Naive B cell (primary cell): ENCODE measurements around the gene KIF1A. TPM values are rescaled to one million over a fixed set of nuclear protein-coding genes. Genes with fewer than 3 reads are reported as not detected.
A peak's percentile ranks its signal among the peaks of the same experiment; 100 is the strongest.
"Not testable (repeated sequence)": the region's sequence is repeated elsewhere in the genome, so short reads cannot be mapped to it uniquely, and the experiment has no call there.

ENCODE experiments used
- ATAC-seq, 2 donors: fragments of 150-1000 bp; cut with Tn5 transposase; 2 replicates each; pipeline ENCODE4 v1.10.0; 2021; ENCODE audit warnings: low read depth in 2 of 2, mild to moderate bottlenecking in 2 of 2, moderate library complexity in 2 of 2
- DNase-seq: peaks from one replicate; pipeline ENCODE4 v3.0.0; 2022
- H3K27ac Mint-ChIP-seq, 6 donors: one replicate each; pipeline ENCODE4 v1.8.0; 2020 to 2022; ENCODE audit warnings: mild to moderate bottlenecking in 6 of 6, mixed read lengths in 6 of 6, moderate library complexity in 5 of 6, inconsistent platforms in 2 of 6
- H3K27me3 Mint-ChIP-seq, 3 donors: one replicate each; pipeline ENCODE4 v1.8.0; 2021 to 2022; ENCODE audit warnings: mixed read lengths in 3 of 3, mild to moderate bottlenecking in 1 of 3
- H3K36me3 Mint-ChIP-seq, 2 donors: one replicate each; pipeline ENCODE4 v1.8.0; 2020 to 2022; ENCODE audit warnings: mixed read lengths in 2 of 2, inconsistent platforms in 1 of 2, mild to moderate bottlenecking in 1 of 2
- H3K4me1 Mint-ChIP-seq, 3 donors: one replicate each; pipeline ENCODE4 v1.8.0; 2020 to 2022; ENCODE audit warnings: mixed read lengths in 3 of 3, inconsistent platforms in 1 of 3, mild to moderate bottlenecking in 1 of 3, moderate library complexity in 1 of 3
- H3K4me3 Mint-ChIP-seq, 8 donors: one replicate each; pipeline ENCODE4 v1.8.0; 2020 to 2022; ENCODE audit warnings: mild to moderate bottlenecking in 8 of 8, mixed read lengths in 8 of 8, moderate library complexity in 8 of 8, inconsistent platforms in 2 of 8
- H3K9me3 Mint-ChIP-seq, 7 donors: one replicate each; pipeline ENCODE4 v1.8.0; 2020 to 2022; ENCODE audit warnings: mixed read lengths in 7 of 7, mild to moderate bottlenecking in 5 of 7, inconsistent platforms in 2 of 7, moderate library complexity in 1 of 7
- polyA plus RNA-seq, 6 donors: library from polyadenylated mRNA; unstranded; fragments of 300-500 nt; fragmentation: Illumina TruSeq; gene quantifications; one replicate each; pipeline ENCODE4 v1.2.3, GENCODE V29; 2021; ENCODE audit warnings: low read depth in 6 of 6

KIF1A gene
- polyA plus RNA-seq, 6 donors from 2014 or later, result not detected

DNA sequence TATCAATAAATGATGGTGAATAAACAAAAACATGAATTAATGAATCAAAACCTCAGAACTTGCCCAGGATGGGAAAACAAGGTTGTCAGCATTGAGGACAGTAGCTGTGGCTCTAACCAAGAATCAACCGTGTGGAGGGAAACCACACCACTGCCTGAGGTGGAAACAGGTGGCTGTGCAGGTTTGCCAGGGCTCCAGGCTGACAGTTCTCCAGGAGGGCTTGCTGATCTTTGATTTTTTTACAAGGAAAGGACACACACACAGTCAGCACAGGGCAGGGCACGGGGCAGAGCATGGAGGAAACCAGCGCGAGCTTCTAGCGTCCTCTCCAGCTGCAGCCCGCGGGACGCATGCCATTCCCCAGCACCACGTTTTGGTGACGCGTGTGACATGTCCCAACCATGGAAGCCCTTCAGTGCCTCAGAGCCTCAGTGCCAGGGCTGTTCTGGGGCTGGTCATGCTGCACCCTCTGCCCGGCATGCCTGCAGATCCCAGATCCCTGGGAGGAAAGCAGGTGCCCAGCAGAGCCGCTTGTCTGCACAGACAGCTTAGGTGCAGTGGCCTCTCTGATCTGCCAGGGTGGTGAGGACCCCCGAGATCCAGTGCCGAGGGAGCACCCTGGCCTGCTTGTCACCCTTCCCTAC is 32.8 kb upstream of the KIF1A start:
- Mint-ChIP-seq H3K4me1 (peaks cover 0 to 1% (median 0%) of the 10 kb centered on the region in 3 donors), H3K36me3 (peaks cover 0 to 8% of the 10 kb centered on the region in 2 donors), H3K4me3 (no peak overlapping the region), H3K27ac (no peak overlapping the region), H3K9me3 (peaks cover 2 to 18% (median 11%) of the 10 kb centered on the region in 7 donors), H3K27me3 (peaks cover 2 to 25% (median 21%) of the 10 kb centered on the region in 3 donors)
- DNase-seq (no peak), ATAC-seq (no peak)

DNA sequence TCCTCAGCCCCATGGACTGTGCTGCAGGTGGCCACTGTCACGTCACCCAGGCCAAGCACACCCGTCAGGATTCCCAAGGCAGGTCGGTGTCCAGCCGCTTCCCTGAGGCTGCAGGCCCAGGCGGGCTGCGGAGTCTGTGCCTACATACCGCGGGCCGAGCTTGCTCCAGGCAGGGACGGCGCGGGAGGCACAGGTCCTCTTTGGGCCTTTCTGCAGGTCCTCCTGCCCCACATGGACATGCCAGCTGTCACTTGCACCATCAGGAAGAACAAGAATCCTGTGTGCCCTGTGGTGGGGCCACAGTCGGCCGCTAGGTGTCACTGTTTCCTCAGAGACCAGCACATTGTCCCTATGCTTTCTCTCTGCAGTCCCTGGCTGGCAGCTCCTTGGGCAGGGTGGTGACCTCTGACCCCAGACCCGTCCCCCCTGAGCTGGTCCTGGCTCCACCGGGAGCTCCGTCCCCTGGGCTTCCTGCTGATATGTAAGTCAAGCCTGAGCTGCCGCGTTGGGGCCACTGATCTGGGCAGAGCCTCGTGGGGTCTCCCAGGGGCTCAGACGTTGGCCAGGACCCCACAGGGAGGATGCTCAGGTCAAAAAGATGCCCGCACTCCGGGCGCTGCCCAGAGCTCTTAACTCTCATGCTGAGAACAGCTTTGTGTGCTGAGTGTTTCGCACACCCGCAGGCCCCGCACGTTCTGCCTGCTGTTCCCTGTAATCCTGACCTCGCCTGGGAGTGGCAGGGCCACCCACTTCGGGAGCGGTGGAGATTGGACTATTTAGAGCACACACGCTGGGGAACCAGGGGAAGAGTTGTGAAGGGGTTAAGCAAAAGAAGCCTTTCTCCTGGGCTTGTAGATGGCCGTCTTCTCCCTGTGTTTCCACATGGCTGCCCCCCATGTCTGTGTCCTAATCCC is 31.3 kb upstream of the KIF1A start:
- no peak overlapping the region for H3K4me3 Mint-ChIP-seq
- ATAC-seq (peak; percentile 89 to 90), DNase-seq (peak; percentile 62)
- H3K27me3 Mint-ChIP-seq, result peaks cover 4 to 25% (median 21%) of the 10 kb centered on the region in 3 donors
- H3K4me1 Mint-ChIP-seq, result peaks cover 0 to 3% (median 0%) of the 10 kb centered on the region in 3 donors
- H3K27ac Mint-ChIP-seq, result no peak overlapping the region
- peaks cover 0 to 8% of the 10 kb centered on the region in 2 donors for H3K36me3 Mint-ChIP-seq
- H3K9me3 Mint-ChIP-seq, result peaks cover 4 to 19% (median 11%) of the 10 kb centered on the region in 7 donors

DNA sequence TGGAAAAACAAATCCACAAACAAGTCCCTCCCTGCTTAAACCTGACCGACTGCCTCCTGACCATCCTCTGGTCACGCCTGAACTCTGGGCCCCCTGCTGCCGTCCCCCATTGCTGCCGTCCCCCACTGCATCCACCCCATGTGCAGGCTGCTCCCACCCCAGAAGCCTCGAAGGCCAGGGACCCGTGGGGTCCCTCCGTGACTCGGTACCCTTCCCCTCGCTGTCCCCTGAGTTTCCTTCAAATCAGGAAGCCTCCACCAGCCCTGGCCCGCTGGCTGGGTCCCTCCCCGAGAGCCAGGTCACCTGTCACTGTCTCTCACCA is 30.7 kb upstream of the KIF1A start:
- Mint-ChIP-seq H3K9me3 (peaks cover 4 to 19% (median 11%) of the 10 kb centered on the region in 7 donors), H3K4me3 (no peak overlapping the region), H3K27me3 (peaks cover 4 to 25% (median 23%) of the 10 kb centered on the region in 3 donors), H3K36me3 (peaks cover 0 to 8% of the 10 kb centered on the region in 2 donors), H3K27ac (no peak overlapping the region), H3K4me1 (peaks cover 0 to 3% (median 0%) of the 10 kb centered on the region in 3 donors)
- ATAC-seq (no peak), DNase-seq (no peak)

DNA sequence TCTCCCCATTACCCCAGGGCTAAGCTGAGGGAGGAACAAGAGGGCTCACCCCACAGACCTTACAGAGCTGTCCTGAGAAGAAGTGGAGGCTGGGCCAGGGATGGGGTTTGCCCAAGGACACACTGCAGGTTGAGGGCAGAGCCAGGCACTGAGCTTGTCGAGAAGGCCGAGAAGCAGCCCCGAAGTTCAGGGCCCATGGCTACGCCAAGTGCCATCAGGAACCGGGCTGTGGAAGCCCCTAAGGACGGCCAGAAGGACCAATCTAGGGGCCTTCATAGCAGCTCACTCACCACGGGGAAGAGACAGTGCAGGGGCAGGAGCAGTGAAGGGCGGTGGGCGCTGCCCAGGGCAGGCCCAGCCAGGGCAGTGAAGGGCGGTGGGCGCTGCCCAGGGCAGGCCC is 30.0 kb upstream of the KIF1A start:
- Mint-ChIP-seq H3K27me3 (peaks cover 4 to 30% (median 26%) of the 10 kb centered on the region in 3 donors), H3K9me3 (peaks cover 4 to 20% (median 11%) of the 10 kb centered on the region in 7 donors), H3K36me3 (peaks cover 0 to 8% of the 10 kb centered on the region in 2 donors), H3K27ac (no peak overlapping the region), H3K4me3 (no peak overlapping the region), H3K4me1 (peaks cover 0 to 3% (median 0%) of the 10 kb centered on the region in 3 donors)
- no peak for DNase-seq
- ATAC-seq, result no peak

DNA sequence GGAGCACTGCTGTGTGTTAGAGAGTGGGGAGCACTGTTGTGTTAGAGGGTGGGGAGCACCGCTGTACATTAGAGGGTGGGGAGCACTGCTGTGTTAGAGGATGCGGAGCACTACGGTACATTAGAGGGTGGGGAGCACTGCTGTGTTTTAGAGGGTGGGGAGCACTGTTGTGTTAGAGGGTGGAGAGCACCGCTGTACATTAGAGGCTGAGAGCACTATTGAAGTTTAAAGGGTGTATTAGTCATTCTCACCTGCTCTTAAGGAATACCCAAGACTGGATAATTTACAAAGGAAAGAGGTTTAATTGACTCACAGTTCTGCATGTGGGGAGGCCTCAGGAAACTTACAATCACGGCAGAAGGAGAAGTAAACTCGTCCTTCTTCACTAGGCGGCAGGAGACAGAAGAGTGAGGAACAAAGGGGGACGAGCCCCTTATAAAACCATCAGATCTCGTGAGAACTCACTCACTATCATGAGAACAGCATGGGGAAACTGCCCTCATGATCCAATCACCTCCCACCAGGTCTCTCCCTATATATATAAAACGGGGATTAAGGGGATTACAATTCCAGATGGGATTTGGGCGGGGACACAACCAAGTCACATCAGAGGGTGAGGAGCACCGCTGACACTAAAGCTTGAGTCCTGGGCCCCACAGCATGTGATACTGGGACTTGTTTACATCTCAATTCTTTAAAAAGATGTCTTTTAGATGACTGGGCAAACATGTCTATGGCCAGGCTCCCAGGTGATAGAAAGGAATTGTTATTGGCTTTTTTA is 29.1 kb upstream of the KIF1A start:
- ATAC-seq (no peak), DNase-seq (no peak)
- peaks cover 0 to 3% of the 10 kb centered on the region in 2 donors for H3K36me3 Mint-ChIP-seq
- H3K27me3 Mint-ChIP-seq, result peaks cover 7 to 39% (median 28%) of the 10 kb centered on the region in 3 donors
- H3K4me1 Mint-ChIP-seq, result peaks cover 0 to 3% (median 0%) of the 10 kb centered on the region in 3 donors
- peaks cover 1 to 17% (median 7%) of the 10 kb centered on the region in 7 donors for H3K9me3 Mint-ChIP-seq
- peak overlapping the region in 2 of 6 donors; percentile 9 to 61 for H3K27ac Mint-ChIP-seq
- H3K4me3 Mint-ChIP-seq, result no peak overlapping the region

DNA sequence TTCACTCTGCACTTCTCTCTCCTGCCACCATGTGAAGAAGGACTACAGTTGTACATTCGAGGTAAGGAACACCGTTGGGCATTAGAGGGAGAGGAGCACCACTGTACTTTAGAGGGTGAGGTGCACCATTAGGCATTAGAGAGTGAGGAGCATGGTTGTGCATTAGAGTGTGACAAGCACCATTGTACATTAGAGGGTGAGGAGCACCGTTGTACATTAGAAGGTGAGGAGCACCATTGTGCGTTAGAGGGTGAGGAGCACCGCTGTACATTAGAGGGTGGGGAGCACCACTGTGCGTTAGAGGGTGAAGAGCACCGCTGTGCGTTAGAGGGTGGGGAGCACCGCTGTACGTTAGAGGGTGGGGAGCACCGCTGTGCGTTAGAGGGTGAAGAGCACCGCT is 27.8 kb upstream of the KIF1A start:
- no peaks in the 10 kb centered on the region for H3K36me3 Mint-ChIP-seq
- H3K4me1 Mint-ChIP-seq, result peaks cover 0 to 3% (median 0%) of the 10 kb centered on the region in 3 donors
- peak overlapping the region in 1 of 8 donors; percentile 49 for H3K4me3 Mint-ChIP-seq
- DNase-seq, result no peak
- peak overlapping the region in 1 of 6 donors; percentile 16 for H3K27ac Mint-ChIP-seq
- no peak for ATAC-seq
- peaks cover 0 to 10% (median 4%) of the 10 kb centered on the region in 7 donors for H3K9me3 Mint-ChIP-seq
- H3K27me3 Mint-ChIP-seq, result peaks cover 8 to 47% (median 35%) of the 10 kb centered on the region in 3 donors

DNA sequence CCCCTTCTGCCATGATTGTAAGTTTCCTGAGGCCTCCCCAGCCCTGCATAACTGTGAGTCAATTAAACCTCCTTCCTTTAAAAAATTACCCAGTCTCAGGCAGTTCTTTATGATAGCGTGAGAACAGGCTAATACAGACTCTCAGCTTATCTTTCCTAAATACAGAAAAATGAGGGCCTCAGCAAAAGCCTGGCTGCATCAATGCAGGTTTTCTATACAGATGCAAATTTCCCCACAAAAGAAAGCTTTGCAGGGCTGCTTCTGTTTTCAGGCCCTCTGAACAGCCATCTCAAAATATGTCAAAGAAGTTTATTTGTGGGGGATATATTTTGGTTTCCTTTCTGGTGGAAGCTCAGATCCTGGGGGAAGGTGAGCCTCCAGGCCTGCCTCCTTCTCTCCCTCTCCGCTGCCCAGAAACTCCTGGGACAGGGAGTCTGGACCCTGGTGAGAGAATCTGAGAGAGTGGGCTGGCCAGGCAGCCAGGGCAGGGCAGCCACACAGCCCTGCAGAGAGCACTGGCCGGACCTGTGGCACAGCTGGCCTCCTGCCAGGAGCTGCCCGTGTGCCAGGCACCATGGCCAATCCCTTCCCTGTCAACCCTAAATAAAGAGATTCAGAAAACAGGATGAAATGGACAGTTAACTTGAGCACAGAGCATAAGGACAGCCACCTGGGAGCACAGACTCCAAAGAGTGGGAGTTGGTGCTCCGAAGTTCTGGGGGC is 27.0 kb upstream of the KIF1A start:
- Mint-ChIP-seq H3K4me1 (peaks cover 0 to 3% (median 0%) of the 10 kb centered on the region in 3 donors), H3K27ac (no peak overlapping the region), H3K36me3 (no peaks in the 10 kb centered on the region), H3K27me3 (peaks cover 8 to 48% (median 34%) of the 10 kb centered on the region in 3 donors), H3K9me3 (peaks cover 0 to 10% (median 4%) of the 10 kb centered on the region in 7 donors), H3K4me3 (no peak overlapping the region)
- ATAC-seq (no peak), DNase-seq (no peak)

DNA sequence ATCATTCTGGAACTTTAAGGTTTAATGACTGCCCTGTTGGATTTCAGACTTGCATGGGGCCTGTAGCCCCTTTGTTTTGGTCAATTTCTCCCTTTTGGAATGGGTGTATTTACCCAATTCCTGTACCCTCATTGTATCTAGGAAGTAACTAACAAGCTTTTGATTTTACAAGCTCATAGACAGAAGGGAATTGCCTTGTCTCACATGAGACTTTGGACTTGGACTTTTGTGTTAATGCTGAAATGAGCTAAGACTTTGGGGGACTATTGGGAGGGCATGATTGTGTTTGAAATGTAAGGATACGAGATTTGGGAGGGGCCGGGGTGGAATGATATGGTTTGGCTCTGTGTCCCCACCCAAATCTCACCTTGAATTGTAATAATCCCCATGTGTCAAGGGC is 26.3 kb upstream of the KIF1A start:
- H3K4me1 Mint-ChIP-seq, H3K4me3 Mint-ChIP-seq: not testable (repeated sequence)

DNA sequence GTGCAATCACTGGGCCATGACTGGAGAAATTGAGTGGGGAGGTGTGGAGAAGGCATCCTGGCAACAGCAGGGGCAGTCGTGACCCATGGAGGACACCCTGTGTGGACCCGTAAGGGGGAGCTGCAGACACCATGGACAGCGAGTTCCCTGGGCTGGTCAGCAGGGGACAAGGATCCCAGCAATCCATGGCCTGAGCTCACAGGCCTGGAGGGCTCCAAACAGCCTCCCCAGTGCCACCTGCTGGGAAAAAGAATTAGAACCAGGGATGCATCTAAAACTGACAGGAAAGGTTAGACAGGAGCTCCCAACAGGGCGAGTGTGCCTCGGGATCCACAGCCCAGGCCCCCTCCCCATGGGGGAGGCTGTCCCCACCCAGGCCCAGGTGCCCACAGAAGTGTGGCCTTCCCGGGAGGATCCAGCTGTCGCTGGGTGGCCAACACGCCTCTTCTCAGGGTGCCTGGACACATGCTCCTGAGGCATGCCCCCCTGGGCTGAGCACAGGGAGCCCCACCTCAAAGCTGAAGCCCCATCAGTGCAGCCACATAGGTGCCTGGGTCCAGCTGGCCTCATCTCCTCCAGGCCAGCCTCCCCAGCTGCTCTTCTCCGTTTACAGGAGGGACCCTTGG is 20.5 kb upstream of the KIF1A start:
- ATAC-seq, result no peak
- Mint-ChIP-seq H3K36me3 (no peaks in the 10 kb centered on the region), H3K27ac (no peak overlapping the region), H3K9me3 (peaks cover 0 to 8% (median 2%) of the 10 kb centered on the region in 7 donors), H3K4me3 (no peak overlapping the region), H3K27me3 (peaks cover 18 to 51% (median 45%) of the 10 kb centered on the region in 3 donors), H3K4me1 (no peaks in the 10 kb centered on the region)
- no peak for DNase-seq

More for the DNA sequence above, 26.3 kb upstream of the KIF1A start:
- DNase-seq, ATAC-seq, H3K36me3 Mint-ChIP-seq: not testable (repeated sequence)
- peaks cover 0 to 10% (median 4%) of the 10 kb centered on the region in 7 donors for H3K9me3 Mint-ChIP-seq
- H3K27me3 Mint-ChIP-seq, result peaks cover 8 to 47% (median 32%) of the 10 kb centered on the region in 3 donors
- peak overlapping the region in 1 of 6 donors; percentile 21 for H3K27ac Mint-ChIP-seq

DNA sequence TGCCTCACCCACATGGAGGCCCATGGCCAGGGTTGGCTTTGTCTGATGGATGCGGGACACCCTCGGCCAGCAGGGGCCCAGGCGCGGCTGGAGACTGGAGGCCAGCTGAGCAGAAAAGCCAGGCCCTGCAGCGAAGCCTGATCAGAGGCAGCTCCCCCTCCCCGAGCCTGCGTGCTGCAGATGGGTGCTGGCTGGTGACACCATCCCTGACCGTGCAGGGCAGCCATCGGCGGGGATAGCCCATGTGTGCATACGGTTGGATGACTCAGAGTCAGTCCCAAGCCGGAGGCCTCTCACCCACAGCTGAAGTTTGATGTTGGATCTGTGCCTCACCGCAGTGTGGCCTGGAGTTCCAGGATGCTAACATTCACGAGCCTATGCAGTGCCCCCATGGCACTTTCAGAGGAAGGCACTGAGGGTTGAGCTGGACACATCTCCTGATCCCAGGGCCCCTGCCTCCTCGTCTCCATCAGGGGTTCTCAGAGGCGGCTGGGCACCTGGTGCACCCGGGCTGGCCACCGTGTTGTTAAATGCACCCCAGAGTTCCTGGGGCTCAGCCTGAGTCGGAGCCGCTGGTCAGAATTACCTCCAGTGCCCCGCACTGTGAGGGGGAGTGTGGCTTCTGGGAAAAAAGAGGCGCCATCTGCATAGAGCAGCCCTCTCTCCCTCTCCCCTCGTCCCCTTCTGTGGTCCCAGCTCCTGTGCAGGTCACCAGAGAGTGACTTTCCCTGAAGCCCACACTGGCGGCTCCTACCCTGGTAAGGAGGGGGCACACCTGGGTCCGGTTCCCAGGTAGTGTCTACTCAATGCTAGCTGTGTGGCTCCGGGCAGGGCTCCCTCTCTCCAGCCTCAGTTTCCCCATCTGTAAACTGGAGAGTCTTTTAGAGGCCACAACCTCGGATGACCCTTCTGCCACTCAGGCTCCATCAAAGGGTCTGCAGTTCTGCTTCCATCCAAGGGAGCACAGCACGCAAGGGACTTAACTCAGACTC is 19.4 kb upstream of the KIF1A start:
- H3K36me3 Mint-ChIP-seq, result no peaks in the 10 kb centered on the region
- H3K27me3 Mint-ChIP-seq, result peaks cover 18 to 55% (median 39%) of the 10 kb centered on the region in 3 donors
- ATAC-seq (no peak), DNase-seq (no peak)
- no peak overlapping the region for H3K27ac Mint-ChIP-seq
- H3K4me1 Mint-ChIP-seq, result no peaks in the 10 kb centered on the region
- H3K4me3 Mint-ChIP-seq, result no peak overlapping the region
- no peaks in the 10 kb centered on the region for H3K9me3 Mint-ChIP-seq

DNA sequence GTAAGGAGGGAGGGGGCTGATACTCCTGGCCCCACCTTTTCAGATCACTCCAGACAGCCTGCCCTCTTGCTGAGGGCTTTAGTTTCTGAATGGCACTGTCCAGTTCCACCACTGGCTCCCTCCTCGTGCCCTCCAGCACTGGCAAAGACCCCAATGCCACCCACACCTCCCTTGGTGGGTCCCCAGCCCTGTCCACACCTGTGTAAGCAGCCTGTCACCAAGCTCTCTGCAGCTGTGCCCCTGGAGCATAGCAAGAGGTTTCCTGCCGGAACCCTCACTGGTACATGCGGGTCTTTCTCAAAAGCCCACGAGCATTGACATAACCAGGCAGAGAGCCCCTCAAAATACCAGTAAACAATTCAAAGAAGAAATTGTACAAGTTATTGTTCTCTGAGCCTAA is 17.6 kb upstream of the KIF1A start:
- Mint-ChIP-seq H3K4me3 (no peak overlapping the region), H3K4me1 (no peaks in the 10 kb centered on the region), H3K27ac (no peak overlapping the region), H3K9me3 (no peaks in the 10 kb centered on the region), H3K27me3 (peaks cover 14 to 49% (median 26%) of the 10 kb centered on the region in 3 donors), H3K36me3 (no peaks in the 10 kb centered on the region)
- DNase-seq (no peak), ATAC-seq (no peak)
